MV-4-11 (cell line): ENCODE measurements around the gene MED12L.

Experiments
- DNase-seq: peaks from one replicate; lab custom pipeline; 2025; lab: John Stamatoyannopoulos, UW

MED12L gene

DNA sequence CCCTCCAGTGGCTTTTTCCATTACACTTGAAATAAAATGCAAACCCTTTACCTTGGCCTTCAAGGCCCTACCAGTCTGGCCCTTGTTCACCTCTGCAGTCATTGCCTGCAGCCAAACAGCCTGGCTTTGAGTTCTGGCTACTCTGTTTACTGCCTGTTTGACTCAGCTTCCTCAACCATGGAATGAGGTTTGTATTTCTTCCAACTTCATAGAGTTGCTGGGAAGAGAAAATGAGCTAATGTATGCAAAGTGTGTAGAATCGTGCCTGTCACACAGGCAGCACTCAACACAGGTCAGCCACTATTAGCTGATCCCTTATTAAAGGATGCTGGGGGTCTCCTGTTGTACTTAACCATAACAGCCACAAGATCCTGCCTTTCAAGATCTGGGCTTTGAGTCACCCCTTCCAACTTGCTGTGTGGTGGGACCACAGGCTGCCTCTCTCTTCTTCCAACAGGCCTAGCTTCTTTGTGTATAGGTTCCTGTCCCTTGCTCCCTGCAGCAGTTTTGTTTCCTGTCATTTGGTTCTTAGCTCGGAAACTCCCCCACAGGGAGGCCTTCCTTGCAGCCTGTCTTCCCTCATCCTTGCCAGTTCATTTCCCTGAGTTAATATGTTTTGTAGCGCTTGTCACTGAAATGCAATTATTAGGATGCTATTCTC is 6.4 kb downstream of the MED12L start:
- DNase-seq, result no peak

DNA sequence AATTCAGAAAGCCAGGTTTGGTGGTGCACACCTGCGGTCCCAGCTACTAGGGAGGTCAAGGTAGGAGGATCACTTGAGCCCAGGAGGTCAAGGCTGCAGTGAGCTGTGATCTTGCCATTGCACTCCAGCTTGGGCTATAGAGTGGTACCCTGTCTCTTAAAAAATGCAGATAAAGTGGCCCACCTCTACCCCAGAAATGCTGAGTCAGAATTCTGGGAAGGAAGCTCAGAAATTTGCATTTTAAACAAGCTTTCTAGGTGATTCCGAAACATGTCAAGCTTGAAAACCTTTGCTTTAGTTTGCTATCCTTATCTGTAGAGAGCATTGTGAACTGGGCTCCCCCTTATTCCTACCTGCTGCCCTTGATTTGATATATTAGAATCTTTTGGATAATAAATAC is 7.7 kb downstream of the MED12L start:
- no peak for DNase-seq

DNA sequence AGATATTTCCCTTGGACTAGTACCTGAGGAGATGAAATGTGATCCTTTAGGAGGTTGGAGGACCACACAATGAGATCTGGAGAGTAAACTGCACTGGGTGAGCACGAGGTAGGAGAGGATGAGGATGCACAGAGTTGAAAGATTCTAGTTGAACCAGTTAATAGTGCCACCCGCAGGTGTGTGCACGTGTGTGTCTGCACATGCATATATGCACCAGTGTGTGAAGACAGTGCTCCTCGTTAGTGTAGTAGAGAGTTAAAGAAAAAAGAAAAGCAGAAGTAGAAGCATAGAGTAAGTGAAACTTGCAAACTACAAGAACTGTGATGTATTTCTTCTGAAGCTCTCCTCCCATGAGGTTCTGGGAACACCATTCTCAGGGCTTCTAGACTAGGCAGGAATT is 8.4 kb downstream of the MED12L start:
- peak; percentile 31 for DNase-seq

DNA sequence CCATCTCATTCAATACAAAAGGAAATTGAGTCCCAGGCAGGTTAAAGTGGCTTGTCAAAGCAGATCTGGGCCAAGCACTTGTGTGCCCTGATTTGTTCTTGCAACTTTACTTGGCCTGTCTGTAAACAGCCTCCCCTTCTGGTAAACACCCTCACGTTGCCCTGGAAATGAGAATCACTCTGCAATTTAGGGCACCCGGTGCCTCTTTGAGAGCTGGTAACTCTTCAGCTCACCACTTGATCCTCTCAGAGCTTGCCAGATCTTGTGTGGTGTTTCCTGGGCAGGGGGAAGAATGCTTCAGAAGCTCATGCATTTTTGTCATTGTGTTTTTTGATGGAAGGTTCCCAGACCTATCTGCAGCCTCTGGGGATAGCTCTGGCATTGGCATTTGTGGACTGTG is 11.3 kb downstream of the MED12L start:
- DNase-seq, result no peak

DNA sequence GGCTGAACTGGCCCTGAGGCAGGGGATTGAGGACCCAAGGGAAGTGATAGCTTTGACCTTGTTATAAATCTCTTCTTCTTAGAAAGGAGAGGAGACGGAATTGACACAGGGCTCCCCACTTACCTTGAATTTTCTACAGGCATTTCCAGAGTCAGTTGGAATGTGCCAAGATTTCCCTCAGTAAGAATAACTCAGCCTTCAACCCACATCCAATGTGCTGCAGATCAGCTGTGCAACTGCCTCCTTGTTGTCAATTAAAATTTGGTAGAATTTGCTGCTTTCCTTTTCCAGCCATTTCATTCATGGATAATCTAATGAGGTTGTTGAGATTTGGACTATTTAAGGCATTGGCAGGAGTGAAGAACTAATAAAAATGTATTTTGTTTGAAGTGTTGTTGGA is 14.6 kb downstream of the MED12L start:
- DNase-seq, result no peak

DNA sequence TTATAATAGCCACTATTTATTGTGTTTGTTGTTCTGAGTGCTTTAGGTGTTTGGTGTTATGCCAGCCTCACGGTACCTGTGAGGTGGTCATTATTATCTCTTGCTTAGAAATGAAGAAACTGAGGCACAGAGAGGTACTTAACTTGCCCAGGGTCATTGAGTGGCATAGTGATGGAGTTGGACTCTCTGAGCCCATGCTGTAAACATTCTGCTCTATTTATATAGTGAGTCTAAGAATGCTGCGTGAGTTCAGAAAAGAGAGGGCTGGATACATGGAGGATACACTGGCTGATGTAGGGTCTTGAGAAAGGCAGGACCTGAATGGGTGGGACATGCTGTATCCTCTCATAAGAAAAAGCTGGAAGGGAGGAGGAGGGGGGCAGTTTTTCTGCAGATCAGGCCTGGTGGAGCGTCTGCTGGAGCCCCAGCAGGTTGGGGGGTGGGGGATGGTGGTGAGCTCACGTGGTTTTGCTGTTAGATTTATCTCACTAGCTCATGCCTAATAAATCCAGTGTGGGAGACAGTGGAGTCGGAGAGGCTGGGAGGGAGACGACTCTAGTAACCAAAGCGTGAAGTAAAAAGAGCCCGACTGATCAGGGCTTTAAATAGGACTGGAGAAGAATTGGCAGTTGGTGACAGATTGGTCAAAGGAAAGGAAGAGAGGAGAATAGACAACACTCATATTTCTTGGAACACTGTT is 16.0 kb downstream of the MED12L start:
- no peak for DNase-seq

DNA sequence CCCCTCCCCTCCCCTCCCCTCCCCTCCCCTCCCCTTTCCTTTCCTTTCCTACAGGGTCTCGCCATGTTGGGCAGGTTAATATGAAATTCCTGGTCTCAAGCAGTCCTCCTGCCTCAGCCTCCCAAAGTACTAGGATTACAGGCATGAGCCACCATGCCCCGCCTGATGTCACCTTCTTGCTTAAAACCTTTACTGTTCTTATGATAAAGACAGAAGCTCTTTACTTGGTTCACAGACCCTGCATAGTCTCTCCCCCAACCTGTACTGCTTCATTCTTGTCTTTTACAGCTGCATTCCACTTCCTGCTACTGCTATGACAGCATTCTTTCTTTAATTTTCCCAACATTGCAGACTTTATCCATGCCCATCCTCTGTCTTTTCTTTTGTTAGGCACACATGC is 20.8 kb downstream of the MED12L start:
- no peak for DNase-seq

DNA sequence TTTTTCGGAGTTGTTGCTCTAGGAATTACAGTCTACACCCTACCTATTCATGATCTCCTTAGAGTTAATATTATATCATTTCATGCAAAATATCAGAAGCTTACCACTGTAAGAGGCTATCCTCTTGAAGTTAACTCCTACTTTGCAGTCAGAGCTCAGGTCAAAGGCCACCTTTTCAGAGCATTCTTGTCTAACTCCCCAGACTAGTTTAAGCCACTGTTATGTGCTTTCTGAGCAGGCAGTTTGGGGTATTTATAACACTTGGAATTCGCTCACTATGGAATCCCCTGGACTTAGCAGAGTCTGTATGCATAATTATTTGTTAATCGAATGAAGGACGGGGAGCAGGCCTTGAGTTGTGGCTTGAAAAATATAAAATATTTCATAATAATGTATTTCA is 21.7 kb downstream of the MED12L start:
- DNase-seq, result no peak

DNA sequence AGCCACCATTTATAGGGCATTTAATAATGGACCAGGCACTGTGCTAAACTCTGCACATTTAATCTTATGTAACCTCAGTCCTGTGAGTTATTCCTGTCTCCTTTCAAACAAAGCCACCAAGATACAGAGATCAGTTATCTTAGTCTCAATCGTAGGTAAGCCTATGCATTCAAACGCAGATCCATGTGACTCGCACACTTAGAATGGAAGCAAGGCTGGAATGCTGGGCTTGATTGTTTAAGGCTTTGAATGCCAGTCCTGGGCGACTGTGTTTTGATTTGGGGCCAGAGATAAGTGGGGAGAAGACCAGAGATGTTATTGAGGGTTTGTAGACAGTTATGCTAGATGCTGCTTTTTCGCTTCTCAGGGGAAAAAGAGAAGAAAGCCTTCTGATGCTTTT is 22.2 kb downstream of the MED12L start:
- DNase-seq, result no peak

DNA sequence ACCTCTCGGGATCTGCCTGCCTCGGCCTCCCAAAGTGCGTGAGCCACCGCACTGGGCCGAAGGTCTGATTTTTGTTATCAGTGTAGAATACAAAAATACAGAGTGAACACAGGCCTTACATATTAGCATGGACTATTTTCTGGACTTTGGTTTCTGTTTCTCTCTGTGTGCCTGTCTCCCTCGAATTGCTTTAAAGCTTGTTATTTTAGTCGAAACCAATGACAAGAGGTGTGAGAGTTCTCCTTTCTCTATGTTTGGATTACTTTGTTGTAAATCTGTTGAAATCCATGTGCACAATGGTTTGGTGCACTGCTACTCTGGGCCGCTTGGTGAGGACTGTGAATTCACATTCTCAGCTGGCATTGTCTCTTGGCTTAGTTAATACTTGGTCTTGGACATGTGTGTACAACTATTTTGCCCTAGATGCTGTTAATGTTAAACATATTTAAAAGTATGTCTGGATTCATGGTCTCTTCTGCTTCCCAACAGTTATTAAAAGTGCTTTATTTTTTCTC is 23.9 kb downstream of the MED12L start:
- DNase-seq, result no peak

DNA sequence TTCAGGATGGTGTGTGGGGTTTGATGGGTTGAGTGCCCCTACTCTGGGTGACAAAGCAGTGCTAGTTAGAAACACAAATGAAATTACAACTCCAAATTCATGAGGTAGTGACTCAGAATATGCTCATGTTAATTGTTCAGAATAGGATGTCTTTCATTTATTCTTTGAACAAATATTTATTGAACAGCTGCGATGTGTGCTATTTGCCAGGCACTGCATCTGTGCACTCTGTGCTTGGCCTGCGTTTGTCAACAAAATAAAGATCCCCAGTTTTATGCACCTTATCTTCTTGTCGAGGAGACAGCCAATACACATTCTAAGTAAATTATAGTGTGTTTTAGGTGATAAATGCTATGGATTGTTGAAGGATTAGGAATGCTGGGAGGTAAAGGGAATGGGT is 27.3 kb downstream of the MED12L start:
- DNase-seq, result no peak

DNA sequence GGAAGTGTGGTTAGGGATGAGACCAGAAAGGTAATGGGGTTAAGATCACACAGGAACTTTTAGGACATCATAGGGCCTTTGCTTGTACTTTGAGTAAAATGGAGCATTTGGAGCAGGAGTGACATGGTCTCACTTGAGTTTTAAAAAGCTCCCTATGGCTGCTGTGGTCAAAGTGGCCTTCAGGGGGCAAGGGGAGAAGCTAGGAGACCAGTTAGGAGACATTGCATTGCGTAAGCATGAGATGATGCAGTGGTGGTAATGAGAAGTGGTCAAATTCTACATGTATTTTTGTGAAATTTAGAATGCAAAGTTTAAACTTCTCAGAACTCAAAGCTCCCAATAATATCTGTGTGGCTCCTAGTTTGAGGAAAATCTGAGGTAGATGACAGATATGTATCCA is 27.9 kb downstream of the MED12L start:
- peak; percentile 56 for DNase-seq

DNA sequence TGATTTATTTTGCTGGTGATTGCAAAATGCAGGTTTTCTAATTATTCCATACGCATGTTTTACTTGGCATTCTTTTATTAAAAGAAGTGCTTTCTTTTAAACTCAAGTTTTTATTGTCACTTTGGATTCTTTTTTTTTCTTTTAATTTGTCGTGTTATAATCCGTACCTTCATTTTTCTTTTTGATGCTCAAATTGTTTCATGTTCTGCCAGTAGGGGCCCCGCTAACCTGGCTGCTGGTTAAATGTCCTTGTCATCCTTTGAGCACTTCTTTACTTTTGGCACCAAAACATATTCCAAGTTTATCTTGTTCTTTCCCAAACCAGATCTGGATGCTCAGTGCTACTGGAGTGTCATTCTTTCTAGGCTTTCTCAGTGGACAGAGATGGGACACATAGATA is 31.6 kb downstream of the MED12L start:
- DNase-seq, result no peak

DNA sequence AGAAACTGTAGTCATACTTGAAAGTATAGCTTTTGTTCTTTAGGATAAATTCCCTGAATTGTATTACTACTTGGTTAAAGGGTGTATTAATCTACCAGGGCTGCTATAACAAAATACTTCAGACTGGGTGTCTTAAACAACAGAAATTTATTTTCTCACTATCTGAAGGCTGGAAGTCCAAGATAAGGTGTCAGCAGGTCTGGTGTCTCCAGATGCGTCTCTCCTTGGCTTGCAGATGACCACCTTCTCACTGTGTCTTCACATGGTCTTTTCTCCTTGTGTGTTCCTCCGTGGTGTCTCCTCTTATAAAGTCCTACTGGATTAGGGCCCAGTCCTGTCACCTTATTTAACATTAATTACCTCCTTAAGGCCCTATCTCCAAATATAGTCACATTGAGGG is 33.7 kb downstream of the MED12L start:
- no peak for DNase-seq

DNA sequence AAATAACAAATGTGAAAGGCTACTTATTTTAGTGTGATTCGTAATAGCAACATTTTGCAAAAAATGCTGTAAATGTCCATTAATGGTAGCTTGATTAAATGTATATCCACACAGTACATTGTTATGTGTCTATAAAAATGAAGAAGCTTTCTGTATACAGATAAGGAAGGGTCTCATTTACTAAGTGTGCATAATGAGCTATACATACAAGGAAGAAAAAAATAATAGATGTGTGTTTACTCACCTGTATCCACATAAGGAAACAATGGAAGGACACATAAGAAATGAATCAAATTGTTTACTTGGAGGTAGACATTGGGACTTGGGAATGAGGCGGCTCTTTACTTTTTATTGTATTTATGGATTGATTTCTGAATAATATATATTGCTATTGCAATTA is 34.9 kb downstream of the MED12L start:
- no peak for DNase-seq

DNA sequence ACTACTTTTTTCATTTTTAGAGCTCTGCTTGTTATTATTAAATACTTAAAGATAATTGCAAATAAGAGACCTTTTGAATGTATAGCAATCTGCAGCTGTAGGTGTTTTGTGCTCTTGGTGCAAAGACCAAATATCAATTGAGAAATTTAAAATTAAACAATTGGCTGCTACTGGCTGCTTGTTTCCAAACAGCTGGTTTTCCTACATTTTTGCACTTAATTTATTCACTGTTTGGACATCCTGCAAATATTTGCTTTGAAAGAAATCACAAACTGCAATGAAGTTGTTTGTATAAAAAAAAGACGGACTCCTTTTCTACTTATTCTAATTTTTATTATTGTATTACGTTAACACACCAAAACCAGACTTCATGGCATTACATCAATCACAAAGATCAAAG is 35.6 kb downstream of the MED12L start:
- no peak for DNase-seq

DNA sequence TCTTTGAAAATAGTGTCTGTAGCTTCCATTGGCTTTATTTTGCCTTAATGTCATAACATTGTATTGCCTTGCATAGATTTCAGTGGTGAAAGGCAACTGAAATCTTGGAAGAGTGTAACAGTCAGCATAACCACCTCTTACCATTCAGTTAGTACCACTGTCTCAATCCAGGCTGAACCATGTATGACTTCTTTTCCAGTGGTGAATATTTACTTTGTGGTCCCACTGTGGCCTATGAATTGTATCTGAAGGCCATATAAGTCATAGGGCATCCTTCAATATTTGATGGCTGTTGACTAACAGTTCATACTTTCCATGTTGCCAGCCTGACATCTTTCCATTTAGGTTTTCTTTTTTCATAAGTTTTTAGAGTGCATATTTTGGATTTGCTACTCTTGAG is 38.4 kb downstream of the MED12L start:
- DNase-seq, result no peak

DNA sequence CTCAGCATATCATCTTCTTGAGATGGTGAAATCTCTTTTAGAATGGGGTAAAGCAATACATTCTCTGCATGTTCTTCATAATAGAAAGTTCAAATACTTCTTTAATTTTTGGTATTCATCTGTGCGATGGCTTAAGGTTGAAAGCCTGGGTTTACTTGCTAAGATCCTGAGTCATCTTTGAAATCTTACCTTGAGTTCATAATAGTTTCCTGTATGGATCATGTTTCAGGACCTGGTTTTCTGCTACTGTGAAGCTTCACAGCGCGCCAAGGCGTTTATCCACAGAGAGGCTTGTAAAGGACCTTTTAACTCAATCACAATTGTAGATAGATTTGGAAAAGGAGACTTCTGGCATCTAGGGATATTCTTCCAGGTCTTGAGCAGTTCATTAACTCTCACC is 39.0 kb downstream of the MED12L start:
- no peak for DNase-seq

DNA sequence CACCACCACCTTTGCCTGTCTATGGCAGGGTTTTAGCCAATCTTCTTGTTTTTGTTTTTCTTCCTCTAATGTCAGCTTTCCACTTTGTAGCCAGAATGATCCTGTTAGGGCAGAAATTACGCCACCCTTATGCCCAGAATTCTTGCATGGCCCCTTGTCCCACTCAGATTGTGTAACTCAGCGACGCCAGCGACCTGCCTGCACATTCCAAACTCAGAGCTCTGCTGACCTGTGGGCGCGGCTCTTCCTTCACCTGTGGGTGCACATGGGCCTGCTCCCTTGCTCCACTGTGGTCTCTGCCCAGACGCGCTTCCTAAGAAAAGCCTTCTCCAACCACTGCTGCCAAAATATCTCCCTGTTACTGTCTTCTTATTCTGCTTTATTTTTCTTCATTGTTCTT is 45.0 kb downstream of the MED12L start:
- DNase-seq, result no peak

DNA sequence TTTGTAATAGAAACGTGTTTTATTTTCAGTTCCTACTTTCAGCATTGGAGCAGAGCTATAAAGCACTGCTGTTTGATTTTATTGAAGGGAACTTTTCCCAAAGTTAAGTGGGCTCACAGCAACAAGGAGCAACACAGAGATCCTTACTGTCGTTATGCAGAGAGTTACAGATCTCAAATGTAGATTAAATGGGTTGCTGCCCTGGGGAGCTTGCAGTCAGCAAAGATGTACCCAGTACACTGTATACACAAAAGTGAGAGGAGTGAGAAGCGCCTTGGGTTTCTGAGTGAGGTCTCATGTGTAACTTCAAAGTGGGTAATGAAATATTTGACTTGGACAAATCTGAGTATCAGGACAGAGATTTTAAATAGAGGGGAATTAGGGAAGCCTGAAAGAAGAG is 47.7 kb downstream of the MED12L start:
- DNase-seq, result no peak

DNA sequence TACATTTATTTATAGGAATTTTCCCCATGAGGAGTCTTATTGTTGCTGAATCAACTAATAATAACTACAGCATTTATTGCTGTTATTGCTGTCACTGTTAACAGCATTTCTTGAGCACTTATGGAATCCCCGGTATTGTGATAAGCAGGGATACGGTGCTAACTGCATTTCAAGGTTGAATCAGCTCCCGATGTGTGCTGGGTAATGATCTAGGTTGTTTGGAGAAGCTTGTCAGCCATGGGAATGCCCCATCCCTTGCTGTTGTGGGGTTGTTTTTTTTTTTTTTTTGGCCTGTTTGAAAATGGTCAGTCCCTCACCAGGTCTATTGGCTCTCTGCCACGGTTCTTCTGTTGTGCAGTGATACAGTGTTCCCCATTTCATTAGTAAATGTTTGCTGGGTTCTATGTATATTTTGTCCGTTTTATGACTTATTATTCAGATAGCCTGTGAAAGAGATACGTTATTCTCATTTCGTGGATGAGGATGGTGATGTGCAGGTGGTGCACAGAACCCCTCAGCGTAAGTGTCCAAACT is 48.5 kb downstream of the MED12L start:
- DNase-seq, result no peak

DNA sequence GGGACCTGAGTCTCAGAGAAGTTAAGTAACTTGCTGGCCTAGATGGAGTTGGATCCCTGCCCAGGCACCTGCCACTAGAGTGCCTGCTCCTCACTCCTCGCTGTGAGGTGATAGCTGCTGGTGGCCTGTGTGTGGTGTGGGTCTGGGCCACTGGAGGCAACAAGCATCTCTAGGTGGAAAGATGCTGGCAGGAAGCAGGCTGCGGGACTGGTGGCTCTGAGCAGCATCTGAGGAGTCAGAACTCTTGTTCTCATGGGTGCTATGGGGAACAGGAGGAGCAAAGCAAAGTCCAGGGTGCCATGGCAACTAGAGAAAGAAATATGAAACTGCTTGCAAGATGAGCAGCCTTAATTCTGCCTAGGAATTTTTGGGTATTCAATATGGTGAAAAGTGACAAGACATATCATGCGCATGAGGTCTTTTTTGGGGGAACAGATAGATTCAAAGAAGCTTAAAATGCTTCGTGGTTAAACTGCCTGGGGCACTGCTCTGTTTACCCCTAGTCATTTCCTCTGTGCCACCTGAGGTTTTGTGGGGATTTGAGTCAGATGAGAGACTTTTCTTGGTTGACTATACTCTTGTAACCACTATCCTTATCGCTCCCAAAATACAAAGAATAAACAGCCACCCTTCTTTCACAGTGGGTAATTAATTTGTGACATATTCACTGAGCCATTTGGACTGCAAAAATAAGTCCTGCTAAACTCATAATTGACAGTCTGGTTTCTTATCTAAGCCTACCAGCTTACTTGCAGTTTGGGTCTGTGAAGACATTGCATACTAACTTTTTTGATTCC is 50.3 kb downstream of the MED12L start:
- DNase-seq, result no peak

DNA sequence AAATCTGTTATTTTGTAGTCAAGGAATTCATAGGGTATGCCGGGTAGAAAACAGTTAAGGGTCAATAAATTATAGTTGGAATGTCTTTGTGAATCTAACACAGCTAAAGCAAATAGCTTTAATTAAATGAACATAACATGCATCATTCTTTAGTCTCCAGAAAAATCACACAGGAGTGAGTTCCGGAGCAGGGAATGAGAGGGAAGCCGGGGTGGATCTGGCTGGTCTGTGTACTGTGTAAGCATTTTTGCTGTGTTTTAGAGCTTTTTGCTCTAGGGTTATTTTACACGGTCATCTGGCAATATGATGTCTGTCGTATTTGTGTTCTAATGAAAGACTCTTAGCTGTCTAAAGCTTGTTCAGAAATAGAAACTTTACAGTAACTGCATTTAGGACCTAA is 57.5 kb downstream of the MED12L start:
- no peak for DNase-seq
